ENCODE data around the gene MEX3C.

MEX3C gene

GRCh38 chr18:51197661-51198424 is at the start of gene MEX3C:
Gene MEX3C (minus strand): TSS chr18:51197681. CDS start chr18:51197320, 361 bp downstream.
- peak; percentile 99 for DNase-seq

- DNase-seq: no peak
Measured at GRCh38 chr18:51241226-51241625, 43.7 kb upstream of the MEX3C start.

GRCh38 chr18:51236225-51236624 is 38.7 kb upstream of the MEX3C start:
- no peak for DNase-seq

- no peak for DNase-seq
Measured at GRCh38 chr18:51235009-51235789, 37.7 kb upstream of the MEX3C start.

GRCh38 chr18:51234117-51235008 is 36.9 kb upstream of the MEX3C start:
- DNase-seq: no peak

GRCh38 chr18:51229328-51229727 is 31.8 kb upstream of the MEX3C start:
- no peak for DNase-seq

GRCh38 chr18:51227660-51228059 is 30.2 kb upstream of the MEX3C start:
- no peak for DNase-seq

GRCh38 chr18:51226587-51227350 is 29.3 kb upstream of the MEX3C start:
- no peak for DNase-seq

- DNase-seq: no peak
Measured at GRCh38 chr18:51226068-51226467, 28.6 kb upstream of the MEX3C start.

- no peak for DNase-seq
Measured at GRCh38 chr18:51212606-51213005, 15.1 kb upstream of the MEX3C start.

GRCh38 chr18:51211552-51211951 is 14.1 kb upstream of the MEX3C start:
- DNase-seq: peak; percentile 61

- DNase-seq: peak; percentile 42
Measured at GRCh38 chr18:51196811-51197660, 445 bp downstream of the MEX3C start.

- DNase-seq: peak; percentile 57
Measured at GRCh38 chr18:51196118-51196810, 1.2 kb downstream of the MEX3C start.

- DNase-seq: peak; percentile 53
Measured at GRCh38 chr18:51195451-51196117, 1.9 kb downstream of the MEX3C start.

GRCh38 chr18:51195086-51195450 is 2.4 kb downstream of the MEX3C start:
- no peak for DNase-seq

- peak; percentile 29 for DNase-seq
Measured at GRCh38 chr18:51194604-51195003, 2.9 kb downstream of the MEX3C start.

- no peak for DNase-seq
Measured at GRCh38 chr18:51193621-51194287, 3.7 kb downstream of the MEX3C start.

GRCh38 chr18:51192696-51193095 is 4.8 kb downstream of the MEX3C start:
- DNase-seq: no peak

GRCh38 chr18:51192026-51192425 is 5.5 kb downstream of the MEX3C start:
- no peak for DNase-seq

Data from CD4-positive, alpha-beta T cell treated with Interleukin-10 for 1 hour (primary cell).